HepG2 (cell line): ENCODE measurements around the gene ZNF24. TPM values are rescaled to one million over a fixed set of nuclear protein-coding genes. Genes with fewer than 3 reads are reported as not detected.

Experiments used
- ATAC-seq: fragments of 200-7000 bp; cut with Tn5 transposase; 3 replicates; pipeline ENCODE4 v1.9.1; 2020; ENCODE audit warnings: mild to moderate bottlenecking, moderate library complexity
- BruUV-seq: library from RNA; stranded (reverse); fragments of 400-500 nt; replicated peaks from 2 replicates; lab custom pipeline; 2021; lab: Mats Ljungman, UMichigan
- CTCF ChIA-PET: fragments of 300-600 bp; formaldehyde crosslinking; extraction: SDS; loops from one replicate; lab custom pipeline; 2021; ENCODE audit warnings: low total read pairs, inconsistent platforms, low intra/inter-chr PET ratio; lab: Yijun Ruan, JAX
- POLR2A ChIA-PET: fragments of 350-600 bp; sonication (Branson Sonifier 250); formaldehyde crosslinking; loops from one replicate; lab custom pipeline; 2020; ENCODE audit warnings: antibody characterized with exemption, inconsistent platforms; lab: Yijun Ruan, JAX
- DNase-seq: peaks from one replicate; pipeline ENCODE4 v3.0.0-alpha.2; 2015; ENCODE audit warnings: low spot score
- FAIRE-seq: peaks from 3 replicates; lab custom pipeline; 2011; peaks lifted over from hg19 to GRCh38; lab: Jason Lieb, UNC
- H2AFZ ChIP-seq: one replicate; pipeline ENCODE4 v1.6.1; 2011; ENCODE audit warnings: low read length, inconsistent platforms
- H3K27ac ChIP-seq: fragments of 300-600 bp; 3 replicates; pipeline ENCODE4 v1.8.0; 2011; ENCODE audit warnings: mixed run types, mild to moderate bottlenecking, mixed read lengths, low read length, inconsistent platforms; ENCODE audit not compliant: insufficient read depth; ENCODE audit errors: extremely low read length
- H3K27me3 ChIP-seq, 2 experiments: fragments of 200-600 bp in 1 of 2; 2 replicates in 1 of 2; 3 replicates in 1 of 2; pipeline versions ENCODE4 v1.6.0 to v1.8.0; 2011; ENCODE audit warnings: low read length in 2 of 2, mild to moderate bottlenecking in 2 of 2, moderate library complexity in 2 of 2, inconsistent platforms in 1 of 2; ENCODE audit not compliant: insufficient read depth in 2 of 2, control insufficient read depth in 1 of 2
- H3K36me3 ChIP-seq, 2 experiments: fragments of 200-600 bp in 1 of 2; replicated peaks in 1 of 2; 2 replicates in 1 of 2; 3 replicates in 1 of 2; pipeline versions ENCODE4 v1.5.1 to v1.8.0; 2011; ENCODE audit warnings: low read length in 2 of 2, inconsistent platforms in 1 of 2; ENCODE audit not compliant: insufficient read depth in 2 of 2, control insufficient read depth in 1 of 2
- H3K4me1 ChIP-seq: 2 replicates; pipeline ENCODE4 v1.5.1; 2012; ENCODE audit warnings: low read length, inconsistent platforms; ENCODE audit not compliant: insufficient read depth
- H3K4me2 ChIP-seq: 2 replicates; pipeline ENCODE4 v1.6.0; 2011; ENCODE audit warnings: low read depth, low read length, inconsistent platforms
- H3K4me3 ChIP-seq, 3 experiments: fragments of 200-600 bp in 1 of 3; sonication (generic), shearing (Covaris generic) in 1 of 3; replicated peaks in 1 of 3; 2 replicates each; pipeline ENCODE4 v1.5.1; 2011 to 2016; ENCODE audit warnings: low read length in 3 of 3, inconsistent platforms in 2 of 3, low read depth in 2 of 3, mild to moderate bottlenecking in 2 of 3, control low read depth in 1 of 3, mixed read lengths in 1 of 3; ENCODE audit not compliant: insufficient read depth in 1 of 3
- H3K79me2 ChIP-seq: one replicate; pipeline ENCODE4 v1.6.1; 2011; ENCODE audit warnings: low read length, inconsistent platforms; ENCODE audit not compliant: insufficient read depth
- H3K9ac ChIP-seq: 2 replicates; pipeline ENCODE4 v1.6.0; 2011; ENCODE audit warnings: mild to moderate bottlenecking, low read depth, low read length, inconsistent platforms; ENCODE audit not compliant: insufficient read depth
- H3K9me3 ChIP-seq: 2 replicates; pipeline ENCODE4 v1.5.1; 2012; ENCODE audit warnings: mild to moderate bottlenecking, low read length
- H4K20me1 ChIP-seq: 2 replicates; pipeline ENCODE4 v1.6.0; 2011; ENCODE audit warnings: inconsistent platforms, mild to moderate bottlenecking, low read length, moderate library complexity; ENCODE audit not compliant: insufficient read depth
- ISX ChIP-seq: sonication (generic); formaldehyde crosslinking; conservative IDR thresholded peaks from 2 replicates; pipeline ENCODE4 v1.5.0; 2020; ENCODE audit warnings: missing genetic modification reagents
- KLF12 ChIP-seq: sonication (generic); formaldehyde crosslinking; IDR thresholded peaks from 2 replicates; pipeline ENCODE4 v1.4.0; 2020; ENCODE audit warnings: missing genetic modification reagents, borderline replicate concordance
- MXD4 ChIP-seq: IDR thresholded peaks from 2 replicates; pipeline ENCODE4 v1.6.1; 2016; ENCODE audit warnings: mild to moderate bottlenecking, missing biosample characterization, missing genetic modification reagents
- ZBTB2 ChIP-seq: sonication (generic); formaldehyde crosslinking; IDR thresholded peaks from 2 replicates; pipeline ENCODE4 v1.8.0; 2022; ENCODE audit warnings: low read depth, missing genetic modification reagents
- ZNF281 ChIP-seq: sonication (generic); formaldehyde crosslinking; IDR thresholded peaks from 2 replicates; pipeline ENCODE4 v1.4.0; 2020; ENCODE audit warnings: missing genetic modification reagents, borderline replicate concordance
- ZNF691 ChIP-seq: sonication (generic); formaldehyde crosslinking; IDR thresholded peaks from 2 replicates; pipeline ENCODE4 v1.4.0; 2020; ENCODE audit warnings: missing genetic modification reagents, low read depth, mild to moderate bottlenecking, borderline replicate concordance
- ZNF816 ChIP-seq: sonication (generic); formaldehyde crosslinking; IDR thresholded peaks from 2 replicates; pipeline ENCODE4 v1.8.0; 2022; ENCODE audit warnings: missing genetic modification reagents, mild to moderate bottlenecking, borderline replicate concordance
- WGBS: methylation state at CpG from one replicate; pipeline ENCODE4 v1.1.6; 2017; ENCODE audit warnings: low lambda C conversion rate; 5-methylcytosine and 5-hydroxymethylcytosine counted together
- in situ Hi-C: cut with HindIII; loops from 2 replicates; pipeline ENCODE4 v1.10.0; 2017; ENCODE audit warnings: low pct_unique_long_range_greater_than_20kb; ENCODE audit not compliant: extremely low pct_ligation_motif_present
- intact Hi-C: fragments of 100-400 bp; cut with micrococcal nuclease; formaldehyde crosslinking; loops from one replicate; pipeline ENCODE4 v1.10.0; 2022; ENCODE audit not compliant: unreplicated experiment
- polyA plus RNA-seq, 8 experiments: library from polyadenylated mRNA; depleted of rRNA in 3 of 8; stranded (reverse) in 7 of 8; unstranded in 1 of 8; fragments of >200 nt; fragmentation: Illumina TruSeq in 4 of 8; extraction: Trizol in 4 of 8; gene quantifications; 2 replicates each; pipeline versions ENCODE4 v1.2.1 to v1.2.3, GENCODE V29; 2011 to 2016; ENCODE audit warnings: low read depth in 4 of 8, missing spikeins in 1 of 8, mixed read lengths in 1 of 8; ENCODE audit not compliant: insufficient read depth in 1 of 8
- total RNA-seq, 5 experiments: library from RNA; depleted of rRNA; stranded (reverse); fragments of >200 nt; fragmentation: Illumina TruSeq; extraction: Trizol; gene quantifications; 2 replicates each; pipeline ENCODE4 v1.2.3, GENCODE V29; 2016; ENCODE audit warnings: low read depth in 1 of 5
- TF ChIP-seq, protein P1 (sequence below): sonication (generic); formaldehyde crosslinking; IDR thresholded peaks from 2 replicates; pipeline ENCODE4 v1.5.0; 2020; ENCODE audit warnings: mild to moderate bottlenecking, missing genetic modification reagents
- TF ChIP-seq, protein P2 (sequence below): sonication (generic); formaldehyde crosslinking; IDR thresholded peaks from 2 replicates; pipeline ENCODE4 v1.5.0; 2020; ENCODE audit warnings: missing genetic modification reagents, mild to moderate bottlenecking, borderline replicate concordance
- TF ChIP-seq, protein P3 (sequence below): sonication (generic); formaldehyde crosslinking; IDR thresholded peaks from 2 replicates; pipeline ENCODE4 v1.4.0; 2020; ENCODE audit warnings: mild to moderate bottlenecking, missing genetic modification reagents

Gene ZNF24
- total and polyA plus RNA-seq, 2 of the 13 experiments (the other 11 are each of a cell fraction or from before 2014, with no cell fraction given): 19.5 to 41.1 TPM

DNA sequence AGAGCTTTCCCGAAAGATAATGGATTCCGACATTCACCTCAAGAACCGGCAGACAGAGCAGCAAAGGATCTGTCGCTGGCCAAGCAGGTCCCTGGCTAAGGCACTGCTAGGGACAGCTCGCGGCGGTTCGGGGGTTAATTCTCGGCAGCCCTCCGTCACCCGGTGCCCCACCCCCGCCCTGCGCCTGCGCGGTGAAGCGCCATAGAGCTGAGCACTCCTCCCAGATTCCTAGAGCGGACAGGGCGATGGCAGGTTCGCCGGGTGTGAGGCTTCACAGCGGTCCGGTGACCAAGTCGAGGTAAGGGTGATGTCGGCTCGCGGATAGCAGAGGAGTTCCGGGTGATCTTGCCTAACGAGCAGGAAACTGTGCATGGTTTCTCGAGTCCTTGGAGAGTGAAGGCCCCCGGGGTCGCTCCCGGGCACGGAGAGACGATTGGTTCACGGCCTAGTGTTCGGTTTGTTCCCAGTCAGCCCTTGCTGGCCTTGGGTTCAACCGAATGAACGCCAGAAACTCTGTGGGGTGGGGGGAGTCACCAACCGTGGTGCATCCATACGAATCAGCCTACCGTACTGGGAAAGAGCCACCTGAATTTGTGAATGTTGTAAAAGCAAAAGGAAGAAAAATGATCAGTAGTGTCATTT is 54.0 kb downstream of the ZNF24 start, which contains the start of gene ZSCAN30 (continued):
- TF ChIP-seq ISX (CRISPR knock-in tag): peak; percentile 82; the same call in 1 of the 2 replicates
- peak; percentile 82; the same call in 1 of the 2 replicates for TF ChIP-seq ZNF691 (CRISPR knock-in tag)

- H3K9ac ChIP-seq: peak overlapping the region; percentile 96
- H3K9me3 ChIP-seq: no peaks in the 10 kb centered on the region
- H4K20me1 ChIP-seq: no peaks in the 10 kb centered on the region
- H3K4me3 ChIP-seq: peak overlapping the region; percentile 85 to 97 (median 93)
- ChIA-PET POLR2A (interaction anchor here (0.6 to 2.4 kb wide), 15 partner anchors 9 to 682 kb away, joined by 3 to 21 read pairs (median 3); partner anchors contain the start of genes INO80C, ZNF24 and ZNF397), CTCF (no interaction called here)
- H3K4me2 ChIP-seq: peak overlapping the region; percentile 86
- intact Hi-C loops: loop anchor here (2.0 to 5.0 kb wide), 3 partner anchors 49 to 57 kb away; partner anchors contain the start of genes ZNF24 and ZNF397
- DNase-seq (peak; percentile 4), ATAC-seq (peak; percentile 21), FAIRE-seq (no peak)
- BruUV-seq: TSS peak; percentile 82
- peak overlapping the region; percentile 86 for H2AFZ ChIP-seq
- peaks cover 3 to 5% of the 10 kb centered on the region in 2 experiments; a peak in 3 of 5 replicates for H3K36me3 ChIP-seq
- peak overlapping the region; percentile 81 for H3K27ac ChIP-seq
- H3K4me1 ChIP-seq: peaks cover 34% of the 10 kb centered on the region
- peaks cover 53% of the 10 kb centered on the region for H3K79me2 ChIP-seq
- in situ Hi-C loops: no loop called here
- WGBS: 0% methylated on average over 8 of the region's 8 CpGs
- H3K27me3 ChIP-seq: no peaks in the 10 kb centered on the region; a peak in 1 of 5 replicates
- TF ChIP-seq KLF12 (CRISPR knock-in tag): no peak
- TF ChIP-seq, protein P1, sequence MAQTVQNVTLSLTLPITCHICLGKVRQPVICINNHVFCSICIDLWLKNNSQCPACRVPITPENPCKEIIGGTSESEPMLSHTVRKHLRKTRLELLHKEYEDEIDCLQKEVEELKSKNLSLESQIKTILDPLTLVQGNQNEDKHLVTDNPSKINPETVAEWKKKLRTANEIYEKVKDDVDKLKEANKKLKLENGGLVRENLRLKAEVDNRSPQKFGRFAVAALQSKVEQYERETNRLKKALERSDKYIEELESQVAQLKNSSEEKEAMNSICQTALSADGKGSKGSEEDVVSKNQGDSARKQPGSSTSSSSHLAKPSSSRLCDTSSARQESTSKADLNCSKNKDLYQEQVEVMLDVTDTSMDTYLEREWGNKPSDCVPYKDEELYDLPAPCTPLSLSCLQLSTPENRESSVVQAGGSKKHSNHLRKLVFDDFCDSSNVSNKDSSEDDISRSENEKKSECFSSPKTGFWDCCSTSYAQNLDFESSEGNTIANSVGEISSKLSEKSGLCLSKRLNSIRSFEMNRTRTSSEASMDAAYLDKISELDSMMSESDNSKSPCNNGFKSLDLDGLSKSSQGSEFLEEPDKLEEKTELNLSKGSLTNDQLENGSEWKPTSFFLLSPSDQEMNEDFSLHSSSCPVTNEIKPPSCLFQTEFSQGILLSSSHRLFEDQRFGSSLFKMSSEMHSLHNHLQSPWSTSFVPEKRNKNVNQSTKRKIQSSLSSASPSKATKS (CRISPR knock-in tag): 0 out of 2 replicates have a peak, but pooled peaks have one; percentile 21
- TF ChIP-seq, protein P2, sequence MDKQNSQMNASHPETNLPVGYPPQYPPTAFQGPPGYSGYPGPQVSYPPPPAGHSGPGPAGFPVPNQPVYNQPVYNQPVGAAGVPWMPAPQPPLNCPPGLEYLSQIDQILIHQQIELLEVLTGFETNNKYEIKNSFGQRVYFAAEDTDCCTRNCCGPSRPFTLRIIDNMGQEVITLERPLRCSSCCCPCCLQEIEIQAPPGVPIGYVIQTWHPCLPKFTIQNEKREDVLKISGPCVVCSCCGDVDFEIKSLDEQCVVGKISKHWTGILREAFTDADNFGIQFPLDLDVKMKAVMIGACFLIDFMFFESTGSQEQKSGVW (CRISPR knock-in tag): no peak
- 0 out of 2 replicates have a peak, but pooled peaks have one; percentile 1 for TF ChIP-seq MXD4 (CRISPR knock-in tag)
- peak; percentile 4; the same call in 1 of the 2 replicates for TF ChIP-seq ZBTB2 (CRISPR knock-in tag)
- TF ChIP-seq, protein P3, sequence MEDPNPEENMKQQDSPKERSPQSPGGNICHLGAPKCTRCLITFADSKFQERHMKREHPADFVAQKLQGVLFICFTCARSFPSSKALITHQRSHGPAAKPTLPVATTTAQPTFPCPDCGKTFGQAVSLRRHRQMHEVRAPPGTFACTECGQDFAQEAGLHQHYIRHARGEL: no peak
- TF ChIP-seq ZNF281 (CRISPR knock-in tag): 0 out of 2 replicates have a peak, but pooled peaks have one; percentile 35
- no peak for TF ChIP-seq ZNF816 (CRISPR knock-in tag)
Measured at GRCh38 chr18:35289727-35290093, 54.5 kb downstream of the ZNF24 start.
